HEK293T (cell line): Measurements from ENCODE around the gene APBB2.

Source experiments
- ELF4 ChIP-seq: fragments of 450-650 bp; IDR thresholded peaks from 2 replicates; pipeline ENCODE4 v1.6.1; 2017; ENCODE audit warnings: antibody characterized with exemption
- FOXA1 ChIP-seq: fragments of 450-650 bp; IDR thresholded peaks from 2 replicates; pipeline ENCODE4 v1.6.1; 2016; ENCODE audit warnings: mild to moderate bottlenecking
- FOXM1 ChIP-seq: fragments of 450-650 bp; IDR thresholded peaks from 2 replicates; pipeline ENCODE4 v1.6.1; 2017; ENCODE audit warnings: mild to moderate bottlenecking, borderline replicate concordance
- HDGF ChIP-seq: fragments of 450-650 bp; IDR thresholded peaks from 2 replicates; pipeline ENCODE4 v1.6.1; 2017; ENCODE audit warnings: antibody characterized with exemption, borderline replicate concordance
- SP1 ChIP-seq: fragments of 450-650 bp; IDR thresholded peaks from 2 replicates; pipeline ENCODE4 v1.6.1; 2017
- SUZ12 ChIP-seq: fragments of 450-650 bp; IDR thresholded peaks from 2 replicates; pipeline ENCODE4 v1.6.1; 2016; ENCODE audit warnings: mild to moderate bottlenecking
- TARDBP ChIP-seq: fragments of 450-650 bp; IDR thresholded peaks from 2 replicates; pipeline ENCODE4 v1.6.1; 2016
- TF ChIP-seq, protein P1 (sequence below): fragments of 450-650 bp; IDR thresholded peaks from 2 replicates; pipeline ENCODE4 v1.6.1; 2016

DNA sequence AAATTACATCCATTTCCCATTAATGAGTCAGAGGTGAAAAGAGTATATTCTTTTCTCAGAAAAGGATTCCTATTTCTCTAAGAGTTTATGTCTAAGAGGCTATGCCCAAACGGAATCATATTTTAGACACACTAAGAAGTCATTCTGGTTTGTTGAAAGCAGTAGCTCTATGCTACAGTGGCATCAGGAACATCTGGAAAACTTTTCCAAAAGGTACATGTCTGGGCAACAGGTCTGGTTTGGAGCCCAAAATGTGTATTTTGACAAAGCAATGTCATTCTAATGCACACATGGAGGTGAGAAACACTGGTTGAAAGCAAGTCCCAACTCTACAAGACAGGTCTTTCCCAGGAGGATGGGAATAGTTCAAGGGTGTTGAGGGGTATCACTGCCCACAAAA, 56.1 kb downstream of the APBB2 start:
- TF ChIP-seq SUZ12 (no peak), HDGF (no peak), TARDBP (no peak), ELF4 (no peak), FOXM1 (no peak), FOXA1 (no peak), SP1 (no peak)
- TF ChIP-seq, protein P1, sequence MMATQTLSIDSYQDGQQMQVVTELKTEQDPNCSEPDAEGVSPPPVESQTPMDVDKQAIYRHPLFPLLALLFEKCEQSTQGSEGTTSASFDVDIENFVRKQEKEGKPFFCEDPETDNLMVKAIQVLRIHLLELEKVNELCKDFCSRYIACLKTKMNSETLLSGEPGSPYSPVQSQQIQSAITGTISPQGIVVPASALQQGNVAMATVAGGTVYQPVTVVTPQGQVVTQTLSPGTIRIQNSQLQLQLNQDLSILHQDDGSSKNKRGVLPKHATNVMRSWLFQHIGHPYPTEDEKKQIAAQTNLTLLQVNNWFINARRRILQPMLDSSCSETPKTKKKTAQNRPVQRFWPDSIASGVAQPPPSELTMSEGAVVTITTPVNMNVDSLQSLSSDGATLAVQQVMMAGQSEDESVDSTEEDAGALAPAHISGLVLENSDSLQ = no peak
